Stimulated activated CD8-positive, alpha-beta memory T cell treated with anti-CD3 and anti-CD28 coated beads, Interleukin-15, amount 100 ng/mL, for 24 hours (primary cell): ENCODE results near the gene TRIM67.

Source experiments
- DNase-seq: peaks from one replicate; pipeline ENCODE4 v3.0.0-alpha.2; 2020; ENCODE audit warnings: low read depth

TRIM67 gene

GRCh38 chr1:231233735-231234417, 72.0 kb downstream of the TRIM67 start:
- no peak for DNase-seq

- DNase-seq = no peak
Measured at GRCh38 chr1:231234506-231234905, 72.6 kb downstream of the TRIM67 start.

- DNase-seq = no peak
Measured at GRCh38 chr1:231235526-231236207, 73.8 kb downstream of the TRIM67 start.

- DNase-seq = no peak
Measured at GRCh38 chr1:231236208-231236591, 74.3 kb downstream of the TRIM67 start.

GRCh38 chr1:231236938-231237337, 75.1 kb downstream of the TRIM67 start:
- DNase-seq = no peak

GRCh38 chr1:231238298-231238697, 76.4 kb downstream of the TRIM67 start:
- DNase-seq = no peak

- DNase-seq = no peak
Measured at GRCh38 chr1:231240531-231240882, 78.6 kb downstream of the TRIM67 start.

GRCh38 chr1:231240883-231241735, 79.3 kb downstream of the TRIM67 start, which contains the start of gene GNPAT:
Gene GNPAT (plus strand): TSS chr1:231241212. CDS start chr1:231241379, 167 bp downstream.
- DNase-seq = peak; percentile 85

GRCh38 chr1:231241750-231242149, 79.9 kb downstream of the TRIM67 start:
- DNase-seq = no peak

- DNase-seq = no peak
Measured at GRCh38 chr1:231242516-231243198, 80.8 kb downstream of the TRIM67 start.

- no peak for DNase-seq
Measured at GRCh38 chr1:231248778-231249177, 86.9 kb downstream of the TRIM67 start.

GRCh38 chr1:231252336-231252735, 90.5 kb downstream of the TRIM67 start:
- DNase-seq = no peak

GRCh38 chr1:231260351-231260750, 98.5 kb downstream of the TRIM67 start:
- no peak for DNase-seq

- no peak for DNase-seq
Measured at GRCh38 chr1:231264642-231265041, 102.8 kb downstream of the TRIM67 start.

GRCh38 chr1:231265379-231265778, 103.5 kb downstream of the TRIM67 start:
- no peak for DNase-seq

GRCh38 chr1:231266811-231267322, 105.0 kb downstream of the TRIM67 start:
- DNase-seq = no peak
